ENCODE results near the gene OPHN1. TPM values are rescaled to one million over a fixed set of nuclear protein-coding genes. Genes with fewer than 3 reads are reported as not detected.

OPHN1 gene, protein sequence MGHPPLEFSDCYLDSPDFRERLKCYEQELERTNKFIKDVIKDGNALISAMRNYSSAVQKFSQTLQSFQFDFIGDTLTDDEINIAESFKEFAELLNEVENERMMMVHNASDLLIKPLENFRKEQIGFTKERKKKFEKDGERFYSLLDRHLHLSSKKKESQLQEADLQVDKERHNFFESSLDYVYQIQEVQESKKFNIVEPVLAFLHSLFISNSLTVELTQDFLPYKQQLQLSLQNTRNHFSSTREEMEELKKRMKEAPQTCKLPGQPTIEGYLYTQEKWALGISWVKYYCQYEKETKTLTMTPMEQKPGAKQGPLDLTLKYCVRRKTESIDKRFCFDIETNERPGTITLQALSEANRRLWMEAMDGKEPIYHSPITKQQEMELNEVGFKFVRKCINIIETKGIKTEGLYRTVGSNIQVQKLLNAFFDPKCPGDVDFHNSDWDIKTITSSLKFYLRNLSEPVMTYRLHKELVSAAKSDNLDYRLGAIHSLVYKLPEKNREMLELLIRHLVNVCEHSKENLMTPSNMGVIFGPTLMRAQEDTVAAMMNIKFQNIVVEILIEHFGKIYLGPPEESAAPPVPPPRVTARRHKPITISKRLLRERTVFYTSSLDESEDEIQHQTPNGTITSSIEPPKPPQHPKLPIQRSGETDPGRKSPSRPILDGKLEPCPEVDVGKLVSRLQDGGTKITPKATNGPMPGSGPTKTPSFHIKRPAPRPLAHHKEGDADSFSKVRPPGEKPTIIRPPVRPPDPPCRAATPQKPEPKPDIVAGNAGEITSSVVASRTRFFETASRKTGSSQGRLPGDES
- 16.3 TPM for polyA plus RNA-seq (ENCODE audit: insufficient read length)

DNA sequence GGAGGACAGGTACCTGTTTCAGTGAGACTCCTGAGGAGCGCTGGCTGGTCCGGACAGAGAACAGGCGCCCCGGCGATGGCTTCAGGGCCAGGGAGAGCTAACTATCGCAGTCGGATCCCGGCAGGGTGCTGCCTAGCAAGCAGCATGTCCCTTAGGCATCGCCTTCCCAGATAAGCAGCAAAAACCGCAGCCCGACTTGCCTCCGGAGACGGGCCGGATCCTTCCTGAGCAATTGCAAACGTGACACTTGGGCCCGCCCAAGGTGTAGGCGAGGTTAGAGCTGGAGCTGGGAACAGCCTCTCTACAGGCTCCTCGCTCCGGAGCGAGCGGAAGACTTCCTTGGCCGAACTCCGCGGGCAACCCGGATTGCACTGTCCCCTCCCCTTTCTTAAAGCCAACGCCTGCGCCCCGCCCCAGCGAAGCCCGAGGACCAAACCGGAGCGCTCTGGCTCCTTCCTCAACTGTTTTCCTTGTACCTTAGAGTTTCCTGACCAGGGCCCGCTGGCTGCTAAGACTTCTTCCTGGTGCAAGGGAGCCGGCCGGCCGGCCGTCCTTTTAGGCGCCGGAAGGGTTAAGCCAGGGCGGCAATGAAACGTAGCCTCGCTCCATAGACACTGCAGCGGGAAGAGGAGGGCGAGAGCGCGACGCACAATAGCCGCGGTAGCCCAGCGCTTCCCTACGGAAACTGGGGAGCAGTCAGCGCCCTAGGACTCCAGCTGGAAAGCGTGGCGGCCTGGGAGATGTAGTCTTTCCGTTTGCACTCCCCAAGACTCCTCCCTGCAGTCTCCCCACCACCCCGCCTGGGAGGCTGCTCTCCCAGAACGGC, at the start of gene OPHN1:
TSS of gene OPHN1 (minus strand) at position 341 of the 826 bp plus-strand sequence. CDS start 475 bp downstream, outside the sequence.
- DNase-seq (ENCODE audit: low read depth) = peak; percentile 31

DNA sequence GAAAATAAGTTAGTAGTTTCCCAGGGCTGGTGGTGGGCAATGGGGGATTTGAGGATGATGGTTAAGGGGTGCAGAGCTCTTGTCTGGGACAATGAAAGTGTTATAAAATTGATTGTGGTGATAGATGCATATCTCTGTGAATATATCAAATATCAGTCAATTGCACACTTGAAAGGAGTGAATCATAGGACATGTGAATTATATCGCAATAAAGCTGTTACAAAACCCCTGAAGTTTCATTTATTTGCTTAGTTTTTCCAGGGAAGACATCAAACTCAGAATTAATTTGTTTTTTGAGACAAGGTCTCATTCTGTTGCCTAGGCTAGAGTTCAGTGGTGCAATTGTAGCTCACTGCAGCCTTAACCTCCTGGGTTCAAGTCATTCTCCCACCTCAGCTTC, 47.7 kb upstream of the OPHN1 start:
- DNase-seq (ENCODE audit: low read depth) = no peak

DNA sequence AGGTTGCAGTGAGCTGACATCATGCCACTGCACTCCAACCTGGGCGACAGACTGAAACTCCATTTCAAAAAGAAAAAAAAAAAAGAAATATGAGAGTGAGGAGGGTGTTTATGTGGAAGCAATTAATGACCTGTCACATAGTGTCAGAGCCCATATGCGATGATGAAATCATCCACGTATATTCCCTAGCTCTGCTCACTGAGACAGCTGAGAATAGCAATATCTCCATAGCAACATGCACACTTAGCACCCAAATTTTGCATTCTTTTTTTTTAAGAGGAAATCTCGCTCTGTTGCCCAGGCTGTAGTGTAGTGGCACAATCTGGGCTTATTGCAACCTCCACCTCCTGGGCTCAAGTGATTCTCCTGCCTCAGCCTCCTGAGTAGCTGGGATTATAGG, 31.5 kb upstream of the OPHN1 start:
- no peak for DNase-seq (ENCODE audit: low read depth)

DNA sequence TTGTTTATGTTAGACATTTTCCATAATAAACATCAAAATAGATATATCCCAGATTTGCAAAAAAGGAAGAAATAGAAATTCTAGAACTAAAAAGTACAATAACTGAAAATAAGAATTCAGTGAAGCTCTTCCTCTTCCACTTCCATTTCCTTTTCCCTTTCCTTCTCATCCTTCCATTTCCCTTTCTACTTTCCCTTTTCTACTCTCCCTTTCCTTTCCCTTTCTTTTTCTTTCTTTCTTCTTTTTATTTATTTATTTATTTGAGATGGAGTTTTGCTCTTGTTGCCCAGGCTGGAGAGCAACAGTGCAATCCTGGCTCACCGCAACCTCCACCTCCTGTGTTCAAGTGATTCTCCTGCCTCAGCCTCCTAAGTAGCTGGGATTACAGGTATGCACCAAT, 30.6 kb upstream of the OPHN1 start:
- DNase-seq (ENCODE audit: low read depth) = no peak

DNA sequence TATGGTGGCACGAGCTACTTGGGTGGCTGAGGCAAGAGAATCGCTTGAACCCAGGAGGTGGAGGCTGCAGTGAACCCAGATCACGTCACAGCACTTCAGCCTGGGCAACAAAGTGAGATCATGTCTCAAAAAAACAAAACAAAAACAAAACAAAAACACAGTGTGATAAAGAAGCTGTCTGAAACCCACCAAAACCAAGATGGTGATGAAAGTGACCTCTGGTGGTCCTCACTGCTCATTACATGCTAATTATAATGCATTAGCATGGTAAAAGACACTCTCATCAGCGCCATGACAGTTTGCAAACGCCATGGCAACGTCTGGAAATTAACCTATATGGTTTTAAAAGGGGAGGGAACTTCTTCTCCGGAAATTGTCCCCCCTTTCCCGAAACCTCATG, 29.4 kb upstream of the OPHN1 start:
- no peak for DNase-seq (ENCODE audit: low read depth)

DNA sequence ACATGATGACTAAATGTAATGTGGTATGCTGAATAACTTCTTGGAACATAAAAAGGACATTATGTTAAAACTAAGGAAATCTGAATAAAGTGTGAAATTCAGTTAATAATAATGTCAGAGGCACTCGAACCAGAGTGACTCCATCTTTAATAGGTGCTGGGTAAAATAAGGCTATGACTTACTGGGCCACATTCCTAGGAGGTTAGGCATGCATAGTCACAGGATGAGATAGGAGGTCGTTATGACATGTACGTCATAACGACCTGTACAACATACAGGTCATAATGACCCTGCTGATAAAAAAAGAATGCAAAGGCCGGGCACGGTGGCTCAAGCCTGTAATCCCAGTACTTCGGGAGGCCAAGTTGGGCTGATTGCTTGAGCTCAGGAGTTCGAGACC, 28.9 kb upstream of the OPHN1 start:
- no peak for DNase-seq (ENCODE audit: low read depth)

DNA sequence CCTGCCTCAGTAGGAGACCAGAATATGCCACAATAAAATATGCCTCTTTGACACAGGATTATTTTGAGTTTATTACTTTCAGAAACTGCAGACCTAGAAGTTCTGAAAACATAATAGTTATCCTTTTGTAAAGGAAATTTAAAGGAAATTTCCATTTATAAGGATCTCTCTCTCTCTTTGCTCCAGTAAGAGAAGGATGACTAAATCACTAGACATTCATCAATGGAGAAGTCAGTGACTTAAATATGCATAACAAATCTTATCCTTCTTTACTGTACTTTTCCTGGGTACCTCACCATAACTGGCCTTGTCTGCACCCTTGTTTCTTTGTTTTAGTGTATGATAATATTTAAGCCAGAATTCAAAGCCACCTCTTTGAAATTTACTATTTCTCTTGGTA, 28.3 kb upstream of the OPHN1 start:
- DNase-seq (ENCODE audit: low read depth) = no peak

DNA sequence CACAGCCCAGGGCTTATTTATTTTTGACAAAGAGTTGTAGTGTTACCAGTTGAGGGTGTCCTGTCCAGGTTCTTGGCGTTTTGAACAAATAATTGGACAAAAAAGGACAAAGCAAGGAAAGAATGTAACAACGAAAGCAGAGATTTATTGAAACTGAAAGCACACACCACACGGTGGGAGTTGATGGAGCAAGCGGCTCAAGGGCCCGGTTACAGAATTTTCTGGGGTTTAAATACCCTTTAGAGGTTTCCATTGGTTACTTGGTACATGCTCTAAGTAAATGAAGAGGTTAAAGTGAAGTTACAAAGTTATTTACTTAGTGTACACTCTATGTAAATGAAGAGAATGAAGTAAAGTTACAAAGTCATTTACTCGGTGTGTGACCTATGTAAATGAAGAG, 27.8 kb upstream of the OPHN1 start:
- no peak for DNase-seq (ENCODE audit: low read depth)

DNA sequence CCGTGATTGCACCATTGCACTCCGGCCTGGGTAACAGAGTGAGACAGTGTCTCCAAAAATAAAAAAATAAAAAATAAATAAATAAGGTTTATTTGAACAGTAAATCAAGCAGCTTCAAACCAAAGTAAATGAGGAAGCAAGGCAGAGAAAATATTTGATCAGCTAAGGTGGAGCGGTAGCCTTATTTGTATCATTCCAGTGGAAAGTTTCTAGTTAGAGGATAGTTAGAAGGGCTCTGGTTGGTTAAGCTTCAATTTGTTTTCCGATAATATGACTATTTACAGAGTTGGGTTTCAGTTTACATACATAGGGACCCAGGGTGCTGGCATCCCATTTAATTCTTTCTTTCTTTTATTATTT, 21.8 kb upstream of the OPHN1 start:
- no peak for DNase-seq (ENCODE audit: low read depth)

DNA sequence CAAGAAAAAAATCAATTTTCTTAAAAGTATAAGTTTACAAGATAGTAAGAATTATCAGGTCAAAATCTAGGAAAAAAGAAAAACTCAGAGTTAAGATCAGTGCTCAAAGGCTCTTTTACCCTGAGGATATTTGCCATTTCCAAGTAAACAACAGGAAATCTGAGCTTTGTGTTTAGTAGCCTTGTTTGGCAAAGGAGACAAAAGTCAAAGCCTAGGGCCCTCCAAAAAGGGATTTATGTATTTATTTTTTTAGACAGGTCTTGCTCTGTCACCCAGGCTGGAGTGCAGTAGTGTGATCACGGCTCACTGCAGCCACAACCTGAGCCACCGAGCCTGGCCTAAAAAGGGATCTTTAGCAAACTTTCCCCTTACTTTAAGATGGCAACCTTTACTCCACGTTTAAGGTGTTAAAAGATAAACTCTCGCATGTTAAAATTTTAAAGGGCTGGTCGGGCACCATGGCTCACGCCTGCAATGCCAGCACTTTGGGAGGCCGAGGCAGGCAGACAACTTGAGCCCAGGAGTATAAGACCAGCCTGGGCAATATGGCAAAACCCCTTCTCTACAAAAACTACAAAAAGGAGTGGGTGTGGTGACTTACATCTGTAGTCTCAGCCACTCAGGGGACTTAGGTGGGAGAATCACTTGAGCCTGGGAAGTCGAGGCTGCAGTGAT, 21.3 kb upstream of the OPHN1 start:
- DNase-seq (ENCODE audit: low read depth) = no peak

DNA sequence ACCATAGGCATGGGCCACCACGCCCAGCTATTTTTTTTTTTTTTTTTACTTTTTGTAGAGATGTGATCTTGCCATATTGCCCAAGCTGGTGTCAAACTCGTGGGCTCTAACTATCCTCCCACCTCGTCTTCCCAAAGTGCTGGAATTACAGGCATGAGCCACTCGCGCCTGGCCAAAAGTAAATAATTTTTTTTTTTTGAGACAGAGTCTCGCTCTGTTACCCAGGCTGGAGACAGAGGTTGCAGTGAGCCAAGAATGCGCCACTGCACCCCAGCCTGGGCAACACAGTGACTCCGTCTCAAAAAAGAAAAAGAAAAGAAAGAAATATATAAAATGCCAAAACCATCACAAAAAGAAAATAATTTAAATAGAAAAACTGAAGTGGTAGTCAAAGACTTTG, 18.4 kb upstream of the OPHN1 start:
- no peak for DNase-seq (ENCODE audit: low read depth)

DNA sequence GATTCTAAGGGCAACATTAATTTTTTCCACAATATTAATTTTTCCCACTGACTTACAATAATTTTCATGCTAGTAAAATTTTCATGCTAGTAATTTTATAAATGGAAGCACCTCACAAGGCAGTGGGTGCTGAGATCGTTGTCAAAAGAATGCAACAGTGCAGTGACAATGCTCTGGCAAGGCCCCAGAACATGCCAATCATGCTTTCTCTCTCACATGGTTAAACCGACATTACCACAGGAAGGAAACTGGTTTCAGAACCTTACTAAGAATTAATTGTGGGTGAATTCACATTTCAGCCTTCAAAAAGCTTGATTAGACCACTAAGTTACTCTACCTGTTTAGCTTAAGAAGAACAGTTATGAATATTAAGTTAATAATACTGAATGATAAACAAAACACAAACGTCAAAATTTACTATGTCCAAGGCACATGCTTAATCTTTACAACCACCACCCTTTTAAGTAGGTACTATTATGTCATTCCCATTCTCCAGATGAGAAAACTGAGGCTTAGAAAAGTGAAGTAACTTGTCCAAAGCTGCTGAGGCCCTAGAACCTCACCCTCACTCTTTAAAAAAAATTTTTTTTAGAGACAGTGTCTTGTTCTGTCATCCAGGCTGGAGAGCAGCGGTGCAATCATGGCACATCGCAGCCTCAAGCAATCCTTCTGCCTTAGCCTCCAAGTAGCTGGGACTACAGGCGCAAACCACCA, 10.0 kb upstream of the OPHN1 start:
- DNase-seq (ENCODE audit: low read depth) = no peak

DNA sequence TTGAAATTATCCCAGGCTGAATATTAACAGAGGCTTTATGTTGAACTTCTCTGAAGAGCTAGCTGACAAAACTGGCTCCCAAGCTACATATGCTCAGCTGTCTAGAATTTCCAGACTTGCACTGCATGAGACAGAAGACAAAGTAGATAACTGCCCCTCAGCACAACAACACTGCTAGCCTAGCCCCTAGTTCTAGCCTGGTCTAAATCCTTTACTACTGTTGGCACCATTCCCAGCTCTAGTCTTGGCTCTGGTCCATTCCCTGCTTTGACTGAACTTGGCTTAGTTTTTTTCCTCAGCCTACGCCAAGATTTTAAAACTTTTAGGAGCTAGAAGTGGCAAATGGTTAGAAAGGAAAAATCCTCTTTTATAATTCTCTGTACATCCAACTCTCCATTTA, 7.6 kb upstream of the OPHN1 start:
- peak; percentile 78 for DNase-seq (ENCODE audit: low read depth)

DNA sequence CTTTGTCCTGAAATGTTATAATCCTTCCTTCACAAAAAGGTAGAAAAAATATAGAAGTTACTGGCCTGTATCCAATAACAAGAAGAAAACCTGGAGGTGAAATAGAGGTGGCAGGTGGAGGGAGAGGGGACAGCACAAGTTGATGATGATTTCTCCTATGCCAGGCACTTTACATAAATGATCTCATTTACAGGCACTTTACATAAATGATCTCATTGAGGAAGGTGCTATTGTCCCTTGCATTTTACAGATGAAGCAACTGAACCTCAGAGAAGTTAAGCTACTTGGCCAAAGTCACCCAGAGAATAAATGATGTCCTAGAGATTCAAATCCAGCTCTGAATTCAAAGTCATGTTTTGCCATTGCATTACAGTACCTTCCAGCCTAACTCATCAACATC, 7.1 kb upstream of the OPHN1 start:
- DNase-seq (ENCODE audit: low read depth) = no peak

DNA sequence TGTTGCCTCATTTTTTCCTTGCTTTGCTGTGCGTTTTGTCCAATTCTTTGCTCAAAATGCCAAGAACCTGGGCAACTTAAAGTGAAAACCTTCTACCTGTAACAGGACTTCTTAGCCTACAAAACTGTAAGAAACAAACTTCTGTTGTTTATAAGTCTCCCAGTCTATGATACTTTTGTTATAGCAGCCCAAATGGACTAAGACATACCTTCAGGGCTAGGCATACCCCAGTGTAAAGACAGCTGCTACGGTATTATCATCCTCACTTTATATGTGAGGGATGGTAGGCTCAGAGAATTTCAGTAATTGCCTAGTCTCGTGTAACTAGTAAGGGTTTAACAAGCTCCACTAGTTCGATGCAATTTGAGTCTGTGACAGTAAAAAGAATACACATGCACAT, 6.0 kb upstream of the OPHN1 start:
- no peak for DNase-seq (ENCODE audit: low read depth)

DNA sequence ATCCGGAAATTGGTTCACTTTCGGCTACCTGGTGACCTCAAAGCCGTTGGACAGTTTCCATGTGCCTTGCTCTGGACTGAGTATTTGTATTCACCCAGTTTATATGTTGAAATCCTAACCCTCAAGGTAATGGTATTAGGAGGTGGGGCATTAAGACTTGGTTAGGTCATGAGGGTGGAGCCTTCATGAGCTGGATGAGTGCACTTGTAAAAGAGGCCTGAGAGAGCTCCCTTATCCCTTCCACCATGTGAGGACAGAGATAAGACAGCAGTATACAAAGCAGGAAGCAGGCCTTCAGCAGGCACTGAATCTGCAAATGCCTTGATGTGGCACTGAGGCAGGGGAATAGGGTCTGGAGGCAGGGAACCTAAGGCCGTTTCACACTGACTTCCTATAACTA, 5.3 kb upstream of the OPHN1 start:
- DNase-seq (ENCODE audit: low read depth) = no peak

DNA sequence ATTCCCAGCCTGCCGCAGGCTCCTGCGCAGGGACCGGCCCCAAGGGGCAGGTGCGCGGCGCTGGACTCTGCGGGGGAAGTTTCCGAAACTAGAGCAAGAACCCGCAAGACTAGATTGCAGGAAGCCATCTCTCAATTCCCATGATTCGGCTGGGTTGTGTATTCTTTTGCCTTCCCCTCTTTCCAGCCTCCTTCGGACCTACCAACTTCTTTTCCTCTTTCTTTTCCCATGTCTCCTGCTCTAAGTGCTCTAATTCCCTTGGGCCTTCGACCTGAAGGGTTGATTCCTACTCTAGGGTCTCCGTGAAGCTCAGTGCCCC, 645 bp upstream of the OPHN1 start:
- DNase-seq (ENCODE audit: low read depth) = no peak

DNA sequence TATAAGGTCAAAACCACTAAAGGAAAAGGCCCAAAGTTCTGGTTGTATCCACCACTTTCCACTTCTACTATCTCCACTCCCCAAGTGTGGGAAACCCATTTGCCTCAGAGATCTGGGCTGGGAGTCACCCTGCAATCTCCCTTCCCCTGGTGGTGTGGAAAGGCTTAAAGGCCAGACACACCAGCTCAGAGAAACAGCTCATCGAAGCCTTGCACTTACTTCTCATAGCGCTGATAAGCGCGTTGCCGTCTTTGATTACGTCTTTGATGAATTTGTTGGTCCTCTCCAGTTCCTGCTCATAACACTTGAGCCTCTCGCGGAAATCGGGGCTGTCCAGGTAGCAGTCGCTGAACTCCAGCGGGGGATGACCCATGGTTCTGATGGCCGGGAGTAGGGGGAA, 647 bp downstream of the OPHN1 start:
- DNase-seq (ENCODE audit: low read depth) = no peak

DNA sequence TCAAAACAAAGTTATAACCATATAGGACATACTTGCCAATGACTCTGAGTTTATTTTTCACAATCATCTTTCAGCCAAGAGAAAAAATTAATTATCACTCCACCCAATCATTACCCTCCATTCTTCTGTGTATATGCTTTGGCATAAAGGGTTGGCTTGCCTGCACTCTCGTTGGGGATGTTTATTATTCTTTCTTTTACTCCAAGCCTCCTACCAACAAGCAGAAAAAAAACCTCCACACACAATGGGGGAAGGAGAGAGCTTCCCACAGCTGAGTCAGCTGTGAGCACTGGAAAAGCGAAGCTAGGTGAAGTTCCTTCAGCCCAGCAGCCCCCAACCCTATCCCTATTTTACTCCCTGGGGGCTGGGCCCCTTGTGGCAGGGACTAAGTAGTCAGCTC, 1.5 kb downstream of the OPHN1 start:
- DNase-seq (ENCODE audit: low read depth) = no peak

DNA sequence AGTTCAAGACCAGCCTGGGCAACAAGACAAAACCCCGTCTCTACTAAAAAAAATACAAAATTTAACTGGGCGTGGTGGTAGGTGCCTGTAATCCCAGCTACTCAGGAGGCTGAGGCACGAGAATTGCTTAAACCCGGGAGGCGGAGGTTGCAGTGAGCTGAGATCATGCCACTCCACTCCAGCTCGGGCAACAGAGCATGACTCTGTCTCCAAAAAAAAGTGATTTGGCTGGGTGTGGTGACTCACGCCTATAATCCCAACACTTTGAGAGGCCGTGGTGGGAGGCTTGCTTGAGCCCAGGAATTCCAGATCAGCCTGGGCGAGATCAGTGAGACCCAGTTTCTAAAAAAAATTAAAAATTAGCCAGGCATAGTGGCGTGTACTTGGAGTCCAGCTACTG, 4.1 kb downstream of the OPHN1 start:
- DNase-seq (ENCODE audit: low read depth) = no peak

DNA sequence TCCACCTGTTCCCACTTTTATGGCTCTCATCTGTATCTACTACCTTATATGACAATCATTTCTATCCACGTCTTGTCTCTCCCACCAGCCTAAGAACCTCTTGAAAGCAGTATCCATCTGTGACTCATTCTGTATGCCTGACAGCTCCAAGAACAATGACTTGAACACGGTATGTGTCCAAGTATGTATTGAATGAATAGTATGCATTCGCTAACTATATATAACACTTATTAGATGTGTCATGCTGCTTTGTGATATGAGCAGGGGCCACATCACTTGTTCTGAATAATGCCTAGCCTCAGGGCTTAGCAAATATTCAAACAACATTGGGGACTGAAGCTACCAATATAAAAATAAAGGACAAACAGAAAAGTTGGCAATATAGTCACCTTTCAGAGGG, 4.9 kb downstream of the OPHN1 start:
- DNase-seq (ENCODE audit: low read depth) = no peak
